Mesenchymal stem cell (in vitro differentiated cells and primary cell): ENCODE data around the gene SIT1.
"Not testable (repeated sequence)": the region's sequence is repeated elsewhere in the genome, so short reads cannot be mapped to it uniquely, and the experiment has no call there.

ENCODE experiments used
- DNase-seq: peaks from one replicate; pipeline ENCODE4 v3.0.0-alpha.2; 2013
- H2AFZ ChIP-seq: one replicate; pipeline ENCODE4 v1.6.1; 2013; ENCODE audit warnings: low read depth, mild to moderate bottlenecking, control low read depth, inconsistent platforms, low read length, moderate library complexity
- H2AK5ac ChIP-seq: 2 replicates; pipeline ENCODE4 v1.6.1; 2013; ENCODE audit warnings: low read length, moderate library complexity, mild to moderate bottlenecking, inconsistent platforms; ENCODE audit not compliant: severe bottlenecking
- H2BK120ac ChIP-seq: one replicate; pipeline ENCODE4 v1.6.1; 2013; ENCODE audit warnings: low read depth, mild to moderate bottlenecking, inconsistent platforms, low read length, moderate library complexity
- H2BK12ac ChIP-seq, 2 experiments: one replicate each; pipeline ENCODE4 v1.6.1; 2013; ENCODE audit warnings: inconsistent platforms in 2 of 2, low read length in 2 of 2, mild to moderate bottlenecking in 2 of 2, moderate library complexity in 2 of 2, control low read depth in 1 of 2
- H2BK15ac ChIP-seq: one replicate; pipeline ENCODE4 v1.6.1; 2013; ENCODE audit warnings: mild to moderate bottlenecking, low read depth, inconsistent platforms; ENCODE audit not compliant: poor library complexity, severe bottlenecking
- H2BK5ac ChIP-seq: 2 replicates; pipeline ENCODE4 v1.6.1; 2013; ENCODE audit warnings: low read depth, mild to moderate bottlenecking, low read length, control low read depth, inconsistent platforms; ENCODE audit not compliant: poor library complexity, severe bottlenecking
- H3K14ac ChIP-seq, 2 experiments: one replicate each; pipeline ENCODE4 v1.6.1; 2013; ENCODE audit warnings: inconsistent platforms in 2 of 2, low read length in 2 of 2, control low read depth in 1 of 2, mild to moderate bottlenecking in 1 of 2, moderate library complexity in 1 of 2
- H3K18ac ChIP-seq, 2 experiments: one replicate each; pipeline ENCODE4 v1.6.1; 2013; ENCODE audit warnings: inconsistent platforms in 2 of 2, low read length in 2 of 2, control low read depth in 1 of 2, low read depth in 1 of 2, mild to moderate bottlenecking in 1 of 2
- H3K23ac ChIP-seq, 2 experiments: one replicate each; pipeline ENCODE4 v1.6.1; 2013; ENCODE audit warnings: inconsistent platforms in 2 of 2, low read length in 2 of 2, mild to moderate bottlenecking in 2 of 2, moderate library complexity in 2 of 2, control low read depth in 1 of 2
- H3K27ac ChIP-seq: 2 replicates; pipeline ENCODE4 v1.5.1; 2013; ENCODE audit warnings: mild to moderate bottlenecking, moderate library complexity, low read length, control low read depth, inconsistent platforms; ENCODE audit not compliant: poor library complexity, severe bottlenecking
- H3K27me3 ChIP-seq, 2 experiments: 2 replicates each; pipeline versions ENCODE4 v1.6.1 to v1.7.0; 2013; ENCODE audit warnings: low read length in 2 of 2, mild to moderate bottlenecking in 2 of 2, moderate library complexity in 2 of 2, control low read depth in 1 of 2, inconsistent platforms in 1 of 2; ENCODE audit not compliant: control insufficient read depth in 1 of 2, insufficient read depth in 1 of 2
- H3K36me3 ChIP-seq, 2 experiments: 2 replicates each; pipeline versions ENCODE4 v1.6.1 to v1.7.0; 2013; ENCODE audit warnings: low read length in 2 of 2, control low read depth in 1 of 2, inconsistent platforms in 1 of 2, low read depth in 1 of 2, mild to moderate bottlenecking in 1 of 2; ENCODE audit not compliant: insufficient read depth in 2 of 2, control insufficient read depth in 1 of 2
- H3K4ac ChIP-seq, 2 experiments: one replicate each; pipeline ENCODE4 v1.6.1; 2013; ENCODE audit warnings: inconsistent platforms in 2 of 2, low read length in 2 of 2, mild to moderate bottlenecking in 2 of 2, moderate library complexity in 2 of 2, control low read depth in 1 of 2, low read depth in 1 of 2
- H3K4me1 ChIP-seq: 2 replicates; pipeline ENCODE4 v1.6.1; 2013; ENCODE audit warnings: low read depth, low read length, control low read depth; ENCODE audit not compliant: control insufficient read depth, insufficient read depth
- H3K4me2 ChIP-seq: 2 replicates; pipeline ENCODE4 v1.6.1; 2013; ENCODE audit warnings: low read length, mild to moderate bottlenecking, inconsistent platforms; ENCODE audit not compliant: poor library complexity, severe bottlenecking
- H3K4me3 ChIP-seq, 2 experiments: 2 replicates each; pipeline versions ENCODE4 v1.5.1 to v1.7.0; 2013; ENCODE audit warnings: low read length in 2 of 2, mild to moderate bottlenecking in 2 of 2, control low read depth in 1 of 2, low read depth in 1 of 2; ENCODE audit not compliant: insufficient read depth in 1 of 2
- H3K79me1 ChIP-seq: replicated peaks from 2 replicates; pipeline ENCODE4 v1.6.1; 2013; ENCODE audit warnings: mild to moderate bottlenecking, control low read depth, low read length, inconsistent platforms; ENCODE audit not compliant: poor library complexity, severe bottlenecking
- H3K9ac ChIP-seq: 2 replicates; pipeline ENCODE4 v1.7.0; 2013; ENCODE audit warnings: mild to moderate bottlenecking, low read length, moderate library complexity
- H3K9me3 ChIP-seq: 2 replicates; pipeline ENCODE4 v1.7.0; 2013; ENCODE audit warnings: mild to moderate bottlenecking, low read length; ENCODE audit not compliant: control insufficient read depth
- H4K8ac ChIP-seq: one replicate; pipeline ENCODE4 v1.6.1; 2013; ENCODE audit warnings: inconsistent platforms, mild to moderate bottlenecking, low read length, moderate library complexity
- H4K91ac ChIP-seq: one replicate; pipeline ENCODE4 v1.6.1; 2013; ENCODE audit warnings: mild to moderate bottlenecking, low read length, inconsistent platforms
- WGBS: methylation state at CpG from one replicate; pipeline ENCODE4 v1.1.7; 2013; ENCODE audit warnings: mixed read lengths; 5-methylcytosine and 5-hydroxymethylcytosine counted together

SIT1 gene

DNA sequence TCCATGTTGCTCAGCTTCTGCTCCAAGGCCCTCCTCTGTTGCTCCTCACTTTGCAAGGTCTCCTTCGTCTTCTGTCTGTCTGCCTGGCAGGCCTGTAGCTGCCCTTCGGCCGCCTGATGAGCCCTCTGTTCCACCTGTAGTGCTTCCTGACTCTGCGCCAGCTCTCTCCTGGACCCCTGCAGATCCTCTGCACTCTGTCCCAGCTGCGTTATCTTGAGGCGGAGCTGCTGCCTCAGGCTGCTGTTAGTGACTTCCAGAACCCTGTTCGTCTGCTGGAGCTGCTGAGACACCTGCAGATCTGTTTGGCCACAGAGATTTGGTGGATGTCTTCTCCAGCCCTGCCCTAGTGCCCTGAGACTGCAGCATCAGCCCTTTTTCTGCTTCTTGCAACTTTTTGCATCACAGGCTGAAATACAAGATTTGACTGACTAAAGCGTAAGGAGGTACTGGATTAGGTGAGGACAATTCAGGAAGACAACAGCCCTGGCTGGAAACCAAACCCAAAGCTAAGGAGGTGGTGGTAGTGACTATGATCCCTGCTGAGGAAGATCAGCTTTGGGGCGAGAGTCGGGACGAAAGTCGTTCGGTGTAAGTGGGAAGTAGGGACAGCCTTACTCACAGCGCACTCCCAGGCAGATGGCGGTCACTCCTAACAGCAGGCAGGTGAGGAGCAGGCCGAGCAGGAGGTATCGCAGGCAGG is 34.6 kb downstream of the SIT1 start:
- H3K79me1 ChIP-seq = no peaks in the 10 kb centered on the region
- no peak overlapping the region for H2BK120ac ChIP-seq
- H3K27ac ChIP-seq = no peak overlapping the region
- no peak overlapping the region for H2BK15ac ChIP-seq
- peak overlapping the region in 1 of 2 experiments; percentile 76 for H3K4me3 ChIP-seq
- H3K4me1 ChIP-seq = peaks cover 7% of the 10 kb centered on the region
- H3K9me3 ChIP-seq = no peaks in the 10 kb centered on the region
- H3K4me2 ChIP-seq = no peak overlapping the region
- no peak overlapping the region for H3K4ac ChIP-seq
- no peak overlapping the region for H2BK12ac ChIP-seq
- H3K14ac ChIP-seq = no peak overlapping the region
- no peak overlapping the region for H2AFZ ChIP-seq
- no peak overlapping the region for H2AK5ac ChIP-seq
- no peak for DNase-seq
- no peak overlapping the region for H2BK5ac ChIP-seq
- WGBS = 47% methylated on average over 17 of the region's 17 CpGs
- no peak overlapping the region for H4K91ac ChIP-seq
- H3K23ac ChIP-seq = no peak overlapping the region
- peaks cover 0 to 58% of the 10 kb centered on the region in 2 experiments for H3K27me3 ChIP-seq
- H3K18ac ChIP-seq = no peak overlapping the region
- peak overlapping the region; percentile 89 for H3K9ac ChIP-seq
- H3K36me3 ChIP-seq = peaks cover 0 to 3% of the 10 kb centered on the region in 2 experiments
- no peak overlapping the region for H4K8ac ChIP-seq

GRCh38 chr9:35612843-35613242 is 37.9 kb downstream of the SIT1 start:
- H3K4me2 ChIP-seq = no peak overlapping the region
- H3K23ac ChIP-seq = no peak overlapping the region
- no peak overlapping the region for H2BK120ac ChIP-seq
- H3K27me3 ChIP-seq = peaks cover 0 to 39% of the 10 kb centered on the region in 2 experiments
- no peak overlapping the region for H3K14ac ChIP-seq
- no peak overlapping the region for H3K9ac ChIP-seq
- no peak overlapping the region for H2AFZ ChIP-seq
- H3K36me3 ChIP-seq = peaks cover 26 to 30% of the 10 kb centered on the region in 2 experiments
- no peak overlapping the region for H3K4ac ChIP-seq
- no peak overlapping the region for H3K18ac ChIP-seq
- WGBS = 77% methylated on average over 2 of the region's 2 CpGs
- no peak overlapping the region for H2BK12ac ChIP-seq
- H4K8ac ChIP-seq = no peak overlapping the region
- H3K4me1 ChIP-seq = peaks cover 7% of the 10 kb centered on the region
- H2BK5ac ChIP-seq = no peak overlapping the region
- no peak overlapping the region for H3K27ac ChIP-seq
- H3K4me3 ChIP-seq = no peak overlapping the region
- H3K9me3 ChIP-seq = no peaks in the 10 kb centered on the region
- H4K91ac ChIP-seq = no peak overlapping the region
- H2AK5ac ChIP-seq = no peak overlapping the region
- no peak for DNase-seq
- no peak overlapping the region for H2BK15ac ChIP-seq
- peaks cover 3% of the 10 kb centered on the region for H3K79me1 ChIP-seq

DNA sequence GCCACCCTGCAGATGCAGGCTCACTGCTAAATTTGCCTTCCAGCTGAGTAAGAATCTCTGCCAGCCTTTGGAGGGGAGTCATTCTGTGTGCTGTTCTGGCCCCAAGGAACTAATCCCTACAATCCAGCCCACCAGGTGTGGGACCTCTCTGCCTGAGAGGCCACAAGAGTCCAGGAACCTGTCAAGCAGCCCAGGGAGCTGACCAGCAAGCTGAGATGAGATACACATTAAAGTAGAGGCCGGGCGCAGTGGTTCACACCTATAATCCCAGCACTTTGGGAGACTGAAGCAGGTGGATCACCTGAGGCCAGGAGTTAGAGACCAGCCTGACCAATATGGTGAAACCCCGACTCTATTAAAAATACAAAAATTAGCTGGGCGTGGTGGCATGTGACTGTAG is 38.7 kb downstream of the SIT1 start:
- H3K27ac ChIP-seq, H2BK120ac ChIP-seq, H3K4me2 ChIP-seq, H2AK5ac ChIP-seq, H3K9me3 ChIP-seq, H2BK12ac ChIP-seq, H2BK5ac ChIP-seq, H3K23ac ChIP-seq, H2AFZ ChIP-seq, H3K9ac ChIP-seq, H3K4ac ChIP-seq, H3K18ac ChIP-seq, H3K4me3 ChIP-seq, H4K91ac ChIP-seq, H2BK15ac ChIP-seq, DNase-seq, H3K4me1 ChIP-seq, H3K14ac ChIP-seq, H4K8ac ChIP-seq: not testable (repeated sequence)
- peaks cover 10% of the 10 kb centered on the region for H3K79me1 ChIP-seq
- WGBS = 81% methylated on average over 4 of the region's 4 CpGs
- peaks cover 0 to 31% of the 10 kb centered on the region in 2 experiments for H3K27me3 ChIP-seq
- peaks cover 32 to 37% of the 10 kb centered on the region in 2 experiments for H3K36me3 ChIP-seq

- no peak overlapping the region for H3K23ac ChIP-seq
- no peak overlapping the region for H3K27ac ChIP-seq
- no peak overlapping the region for H3K18ac ChIP-seq
- no peak overlapping the region for H2BK120ac ChIP-seq
- no peak overlapping the region for H3K14ac ChIP-seq
- DNase-seq = peak; percentile 54
- 26% methylated on average over 8 of the region's 8 CpGs for WGBS
- H2BK15ac ChIP-seq = no peak overlapping the region
- no peak overlapping the region for H3K4me3 ChIP-seq
- H2AFZ ChIP-seq = no peak overlapping the region
- H4K91ac ChIP-seq = no peak overlapping the region
- peaks cover 7% of the 10 kb centered on the region for H3K4me1 ChIP-seq
- H3K79me1 ChIP-seq = peaks cover 16% of the 10 kb centered on the region
- no peak overlapping the region for H3K4me2 ChIP-seq
- no peak overlapping the region for H3K9ac ChIP-seq
- peaks cover 32 to 41% of the 10 kb centered on the region in 2 experiments for H3K36me3 ChIP-seq
- H2AK5ac ChIP-seq = no peak overlapping the region
- H2BK5ac ChIP-seq = no peak overlapping the region
- no peak overlapping the region for H4K8ac ChIP-seq
- H3K27me3 ChIP-seq = peaks cover 0 to 25% of the 10 kb centered on the region in 2 experiments
- no peak overlapping the region for H3K4ac ChIP-seq
- H2BK12ac ChIP-seq = no peak overlapping the region
- H3K9me3 ChIP-seq = no peaks in the 10 kb centered on the region
Measured at GRCh38 chr9:35611230-35611797, 39.4 kb downstream of the SIT1 start.
